Measurements from ENCODE around the gene METTL16. TPM values are rescaled to one million over a fixed set of nuclear protein-coding genes. Genes with fewer than 3 reads are reported as not detected.

The METTL16 gene
- total and polyA plus RNA-seq, 7 donors, result 6.5 to 33.2 (median 18.3) TPM

DNA sequence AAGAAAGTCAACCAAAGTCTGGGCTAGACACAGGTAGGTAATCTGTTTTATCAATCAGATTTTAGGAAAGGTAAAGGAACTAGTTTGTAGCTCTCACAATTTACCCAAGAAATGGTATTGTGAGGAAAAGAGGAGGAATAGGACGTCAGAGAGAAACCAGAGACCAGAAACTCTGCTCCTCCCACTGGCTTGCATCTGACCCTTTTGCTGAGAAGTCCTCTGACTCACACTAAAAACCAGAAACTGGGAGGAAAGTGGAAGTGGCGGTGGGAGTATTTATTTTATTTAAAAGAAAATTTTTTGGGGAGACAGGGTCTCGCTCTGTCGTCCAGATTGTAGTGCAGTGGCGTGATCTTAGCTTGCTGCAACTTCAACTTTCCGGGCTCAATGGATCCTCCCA, 72.9 kb downstream of the METTL16 start:
- no peak overlapping the region for H3K4me3 ChIP-seq
- WGBS, 2 donors, result 83 to 87% methylated on average over 6 of the region's 6 CpGs
- peaks cover 9 to 61% (median 29%) of the 10 kb centered on the region in 4 donors for H3K36me3 ChIP-seq
- H3K27me3 ChIP-seq, result no peaks in the 10 kb centered on the region
- no peaks in the 10 kb centered on the region for H3K4me1 ChIP-seq
- intact Hi-C loops (cut with DNase I), result no loop called here
- no peaks in the 10 kb centered on the region for H3K9me3 ChIP-seq
- no peak for DNase-seq
- no peak for TF ChIP-seq EP300 (IDR thresholded peaks at IDR 0.05)
- no peak for TF ChIP-seq POLR2A (IDR thresholded peaks at IDR 0.05)
- TF ChIP-seq CTCF (IDR thresholded peaks at IDR 0.05), result no peak
- TF ChIP-seq POLR2AphosphoS5 (IDR thresholded peaks at IDR 0.05), result no peak
- H3K27ac ChIP-seq, result no peak overlapping the region

GRCh38 chr17:2436316-2436905, 75.3 kb downstream of the METTL16 start:
- intact Hi-C loops (cut with DNase I), result no loop called here
- H3K9me3 ChIP-seq, result no peaks in the 10 kb centered on the region
- H3K27me3 ChIP-seq, result no peaks in the 10 kb centered on the region
- no peak for DNase-seq
- no peak overlapping the region for H3K27ac ChIP-seq
- H3K36me3 ChIP-seq, result peaks cover 9 to 81% (median 34%) of the 10 kb centered on the region in 4 donors
- no peak overlapping the region for H3K4me3 ChIP-seq
- H3K4me1 ChIP-seq, result no peaks in the 10 kb centered on the region
- 87% methylated on average over 5 of the region's 5 CpGs for WGBS, 2 donors
- TF ChIP-seq POLR2AphosphoS5 (IDR thresholded peaks at IDR 0.05), result no peak
- no peak for TF ChIP-seq POLR2A (IDR thresholded peaks at IDR 0.05)
- no peak for TF ChIP-seq EP300 (IDR thresholded peaks at IDR 0.05)
- TF ChIP-seq CTCF (IDR thresholded peaks at IDR 0.05), result no peak

DNA sequence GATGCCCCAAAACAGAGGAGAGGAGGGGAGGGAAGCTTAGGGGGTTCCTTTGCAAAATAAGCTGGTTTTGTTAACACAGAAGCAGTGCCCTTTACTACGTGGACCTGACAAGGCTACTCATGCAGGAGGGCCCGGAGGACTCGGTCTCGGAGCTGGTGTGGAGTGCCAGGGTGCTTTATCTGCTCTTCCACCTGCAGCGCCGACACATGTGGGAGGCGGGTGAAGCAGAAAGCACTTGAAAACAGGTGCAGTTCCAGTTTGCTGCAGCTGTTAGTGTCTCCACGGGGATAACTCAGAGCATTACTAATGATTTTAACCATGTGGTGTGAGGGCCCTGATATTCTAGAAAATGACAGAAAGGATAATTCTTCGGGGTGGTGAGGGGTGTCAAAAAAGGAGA, 75.8 kb downstream of the METTL16 start:
- Histone ChIP-seq H3K36me3 (peaks cover 9 to 75% (median 31%) of the 10 kb centered on the region in 4 donors), H3K27ac (no peak overlapping the region), H3K4me3 (no peak overlapping the region), H3K9me3 (no peaks in the 10 kb centered on the region), H3K4me1 (no peaks in the 10 kb centered on the region), H3K27me3 (no peaks in the 10 kb centered on the region)
- TF ChIP-seq EP300 (IDR thresholded peaks at IDR 0.05) (no peak), POLR2AphosphoS5 (IDR thresholded peaks at IDR 0.05) (no peak), CTCF (IDR thresholded peaks at IDR 0.05) (no peak), POLR2A (IDR thresholded peaks at IDR 0.05) (no peak)
- 81 to 90% methylated on average over 9 of the region's 9 CpGs for WGBS, 2 donors
- intact Hi-C loops (cut with DNase I), result no loop called here
- DNase-seq, result no peak

DNA sequence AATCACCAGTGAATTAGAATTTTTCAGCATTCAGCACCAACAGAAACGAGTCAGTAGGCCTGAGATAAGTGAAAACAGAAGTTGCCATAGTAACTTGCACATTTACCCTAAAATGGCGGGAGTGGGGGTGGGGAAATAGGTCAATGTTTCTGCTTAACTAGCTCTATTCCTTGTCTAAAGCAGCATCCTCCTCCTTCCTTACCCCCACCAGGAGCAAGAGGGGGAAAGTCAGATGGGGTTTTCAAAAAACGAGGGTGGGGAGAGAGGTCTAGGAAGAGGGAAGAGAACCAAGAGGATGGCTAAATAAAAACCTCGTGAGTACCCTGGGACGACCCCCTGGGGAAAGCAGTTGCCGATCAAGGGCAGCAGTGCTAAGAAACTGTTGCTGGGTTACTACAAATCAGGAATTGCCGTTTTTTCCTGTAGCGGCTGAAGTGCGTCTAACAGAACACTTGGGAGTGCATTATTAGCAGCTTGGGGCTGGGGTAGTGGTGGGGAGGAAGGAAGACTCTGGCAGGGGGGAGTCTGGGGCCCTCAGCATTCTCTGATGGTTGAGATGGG, 76.4 kb downstream of the METTL16 start:
- H3K27ac ChIP-seq, result no peak overlapping the region
- no peaks in the 10 kb centered on the region for H3K9me3 ChIP-seq
- WGBS, 2 donors, result 67 to 81% methylated on average over 9 of the region's 9 CpGs
- no peak overlapping the region for H3K4me3 ChIP-seq
- H3K27me3 ChIP-seq, result no peaks in the 10 kb centered on the region
- H3K4me1 ChIP-seq, result no peaks in the 10 kb centered on the region
- intact Hi-C loops (cut with DNase I), result no loop called here
- H3K36me3 ChIP-seq, result peaks cover 9 to 75% (median 31%) of the 10 kb centered on the region in 4 donors
- no peak for TF ChIP-seq POLR2A (IDR thresholded peaks at IDR 0.05)
- TF ChIP-seq EP300 (IDR thresholded peaks at IDR 0.05), result no peak
- TF ChIP-seq CTCF (IDR thresholded peaks at IDR 0.05), result no peak
- no peak for TF ChIP-seq POLR2AphosphoS5 (IDR thresholded peaks at IDR 0.05)
- no peak for DNase-seq
